Stimulated activated CD4-positive, alpha-beta T cell treated with anti-CD3 and anti-CD28 coated beads, TNF-alpha, amount 100 ng/mL, for 1 hour (primary cell): ENCODE measurements around the gene DEPDC4.
"Not testable (repeated sequence)": the region's sequence is repeated elsewhere in the genome, so short reads cannot be mapped to it uniquely, and the experiment has no call there.

Source experiments
- DNase-seq, 3 donors: peaks; one replicate each; pipeline ENCODE4 v3.0.0-alpha.2; 2020; ENCODE audit warnings: low read depth in 3 of 3, low spot score in 1 of 3

Gene DEPDC4

DNA sequence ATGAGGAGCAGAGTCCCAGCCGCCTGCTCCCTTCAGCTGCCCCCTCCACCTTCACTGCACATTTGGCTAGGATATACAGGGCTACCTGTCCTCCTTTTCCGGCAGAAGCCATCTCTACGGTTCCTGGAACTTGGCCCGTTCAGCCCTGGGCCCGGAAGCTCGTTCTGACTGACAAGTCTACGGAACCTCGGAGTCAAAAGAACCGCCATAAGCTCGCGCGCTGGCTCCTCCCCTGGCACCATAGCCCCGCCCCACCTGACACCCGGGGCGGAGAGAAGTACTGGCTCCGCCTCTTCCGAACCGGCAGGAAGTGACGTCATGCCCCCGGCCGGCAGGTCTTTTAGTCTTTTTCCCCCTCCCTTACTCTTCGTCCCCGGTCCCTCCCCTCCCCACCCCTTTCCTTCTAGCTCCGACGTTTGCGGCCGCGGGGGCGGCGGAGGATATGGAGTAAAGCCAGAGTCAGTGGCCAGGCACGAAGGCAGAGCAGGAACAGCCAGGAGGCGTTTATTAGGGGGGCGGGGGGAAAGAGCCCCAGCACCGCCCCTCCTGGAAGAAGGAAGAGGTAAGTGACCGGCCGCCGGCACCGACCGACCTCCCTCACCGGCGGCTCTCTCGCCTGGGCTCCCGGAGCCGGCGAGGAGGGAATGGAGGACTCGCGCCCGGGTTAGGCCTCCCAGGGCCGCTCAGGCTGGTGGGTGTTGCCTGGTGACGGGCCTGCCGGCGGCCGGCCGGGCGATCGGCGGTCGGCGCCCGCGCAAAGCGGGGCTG, at the start of gene DEPDC4, which contains the start of gene SCYL2:
Gene DEPDC4, minus strand, starts transcription at position 245 of the 768 bp plus-strand sequence. Its CDS starts 3 bp downstream, at position 242.
Gene SCYL2, plus strand, starts transcription at position 343 of the 768 bp plus-strand sequence. CDS start 15,794 bp downstream, outside the sequence.
- DNase-seq, result peak; percentile 84 to 90 (median 89)

- DNase-seq, result no peak
These were observed 44.4 kb upstream of the DEPDC4 start for GRCh38 chr12:100311317-100311716.

GRCh38 chr12:100308138-100308537, 41.3 kb upstream of the DEPDC4 start:
- DNase-seq, result not testable (repeated sequence)

DNA sequence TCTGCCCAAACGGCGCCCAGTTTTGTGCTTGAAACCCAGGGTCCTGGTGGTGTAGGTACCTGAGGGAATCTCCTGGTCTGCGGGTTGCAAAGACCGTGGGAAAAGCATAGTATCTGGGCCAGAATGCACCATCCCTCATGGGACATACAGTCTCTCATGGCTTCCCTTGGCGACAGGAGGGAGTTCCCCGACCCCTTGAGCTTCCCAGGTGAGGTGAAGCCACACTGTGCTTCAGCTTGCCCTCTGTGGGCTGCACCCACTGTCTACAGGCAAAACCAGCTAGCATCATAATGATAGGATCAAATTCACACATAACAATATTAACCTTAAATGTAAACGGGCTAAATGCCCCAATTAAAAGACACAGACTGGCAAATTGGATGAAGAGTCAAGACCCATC, 37.5 kb upstream of the DEPDC4 start:
- DNase-seq, result not testable (repeated sequence)

- no peak for DNase-seq
These were observed 37.0 kb upstream of the DEPDC4 start for GRCh38 chr12:100303831-100304230.

DNA sequence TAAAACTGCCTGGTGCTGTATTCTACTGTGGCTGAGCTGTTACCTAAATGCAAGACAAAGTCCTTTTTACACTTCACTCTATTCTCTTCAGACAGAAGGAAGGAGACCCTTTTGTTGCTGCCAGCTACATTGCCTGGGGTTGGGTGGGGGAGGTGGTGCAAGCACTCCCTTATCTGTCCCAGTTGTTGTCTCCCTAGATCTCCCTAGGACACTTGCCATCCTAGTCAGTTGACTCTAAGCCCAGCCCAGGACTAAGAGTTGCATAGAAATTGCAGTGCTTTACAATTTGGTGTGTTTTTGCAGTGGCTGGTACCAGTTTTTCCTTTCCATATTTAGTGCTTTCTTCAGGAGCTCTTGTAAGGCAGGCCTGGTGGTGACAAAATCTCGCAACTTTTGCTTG, 35.2 kb upstream of the DEPDC4 start:
- DNase-seq, result no peak

DNA sequence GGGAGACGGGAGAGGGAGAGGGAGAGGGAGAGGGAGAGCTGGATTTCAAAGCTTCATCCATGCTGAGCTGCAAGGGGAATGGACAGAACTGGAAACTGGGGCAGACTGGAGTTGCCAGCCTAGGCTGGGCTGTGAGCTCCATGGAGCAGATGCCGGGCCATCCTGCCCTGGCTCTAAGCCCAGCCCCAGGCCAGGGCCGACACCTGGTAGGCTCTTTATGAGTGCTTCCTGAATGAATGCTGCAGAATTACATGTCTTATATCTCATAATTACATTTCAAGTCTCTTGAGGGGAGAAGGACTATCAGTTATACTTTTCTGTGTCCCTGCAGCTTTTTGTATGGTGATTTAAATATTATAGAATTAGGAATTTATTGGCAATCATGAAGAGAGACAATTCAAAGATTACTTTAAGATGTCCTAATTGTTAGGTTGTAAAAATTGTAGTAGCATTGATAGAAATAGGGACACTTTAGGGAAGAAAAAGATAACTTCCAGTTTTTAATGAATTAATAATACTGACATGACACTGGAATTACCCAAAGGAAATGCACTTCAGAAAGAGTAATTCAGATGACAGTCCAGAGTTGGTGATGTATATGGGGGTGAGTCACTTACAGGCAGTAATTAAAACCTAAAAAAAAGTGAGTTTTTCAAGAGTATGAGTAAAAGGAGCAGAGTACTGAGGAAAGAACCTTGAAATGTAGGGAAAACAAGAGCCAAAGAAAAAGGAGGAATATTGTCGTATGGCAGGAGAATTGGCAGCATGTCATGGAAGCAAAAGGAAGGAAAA, 29.1 kb upstream of the DEPDC4 start:
- DNase-seq, result no peak

DNA sequence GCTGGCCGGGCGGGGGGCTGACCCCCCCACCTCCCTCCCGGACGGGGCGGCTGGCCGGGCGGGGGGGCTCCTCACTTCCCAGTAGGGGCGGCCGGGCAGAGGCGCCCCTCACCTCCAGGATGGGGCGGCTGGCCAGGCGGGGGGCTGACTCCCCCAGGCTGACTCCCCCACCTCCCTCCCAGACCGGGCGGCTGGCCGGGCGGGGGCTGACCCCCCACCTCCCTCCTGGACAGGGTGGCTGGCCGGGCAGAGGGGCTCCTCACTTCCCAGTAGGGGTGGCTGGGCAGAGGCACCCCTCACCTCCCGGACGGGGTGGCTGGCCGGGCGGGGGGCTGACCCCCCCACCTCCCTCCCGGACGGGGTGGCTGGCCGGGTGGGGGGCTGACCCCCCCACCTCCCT, 27.5 kb upstream of the DEPDC4 start:
- not testable (repeated sequence) for DNase-seq

DNA sequence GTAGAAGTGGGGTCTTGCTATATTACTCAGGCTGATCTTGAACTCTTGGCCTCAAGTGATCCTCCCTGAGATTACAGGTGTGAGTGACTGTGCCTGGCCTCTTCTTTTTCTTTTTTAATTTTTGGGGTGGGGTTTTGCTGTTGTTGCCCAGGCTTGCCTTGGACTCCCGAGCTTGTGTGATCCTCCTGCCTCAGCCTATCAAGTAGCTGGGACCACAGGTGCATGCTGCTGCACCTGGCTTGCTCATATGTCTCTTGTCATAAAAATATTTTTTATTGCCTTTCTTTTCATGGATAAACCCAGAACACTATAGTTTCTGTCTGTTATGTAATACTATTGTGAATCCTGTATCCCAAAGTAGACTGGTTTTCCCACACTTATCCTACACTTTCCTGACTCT, 26.1 kb upstream of the DEPDC4 start:
- no peak for DNase-seq

DNA sequence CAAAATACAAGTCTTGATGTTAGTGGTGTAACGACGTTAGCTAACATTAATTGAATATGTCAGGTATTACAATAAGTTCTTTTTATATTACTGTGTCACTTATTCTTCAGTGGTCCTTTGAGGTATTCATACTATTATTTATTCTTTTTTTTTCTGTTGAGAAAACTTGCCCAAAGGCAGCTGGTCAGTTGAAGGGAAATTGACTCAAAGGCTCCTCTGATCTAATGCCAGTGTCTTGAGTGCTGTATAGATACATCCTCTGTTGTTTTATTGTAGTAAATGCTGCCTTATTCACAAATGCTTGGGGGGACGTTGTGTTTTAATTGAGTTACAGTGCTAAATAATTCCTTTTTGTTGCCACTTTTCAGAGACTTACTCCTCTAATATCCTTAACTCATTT, 23.1 kb upstream of the DEPDC4 start:
- DNase-seq, result no peak

DNA sequence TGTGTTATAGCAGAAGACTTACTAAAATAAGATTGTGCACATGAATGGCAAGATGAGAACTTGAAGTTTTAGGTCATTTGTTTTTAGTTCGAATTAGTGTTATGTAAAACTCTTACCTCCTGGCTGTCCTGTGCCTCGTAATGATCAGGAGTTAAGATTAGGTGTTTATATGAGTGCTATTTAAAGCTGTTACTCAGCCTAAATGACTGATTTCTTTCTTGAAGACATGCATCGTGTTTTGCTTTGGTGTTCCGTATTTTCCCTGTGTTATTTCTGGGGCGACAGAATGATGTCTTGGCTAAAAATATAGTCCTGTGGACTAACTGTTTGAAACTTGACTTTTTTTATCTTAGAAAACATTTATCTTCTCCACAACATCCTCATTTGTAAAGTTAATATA, 22.2 kb upstream of the DEPDC4 start:
- DNase-seq, result no peak

DNA sequence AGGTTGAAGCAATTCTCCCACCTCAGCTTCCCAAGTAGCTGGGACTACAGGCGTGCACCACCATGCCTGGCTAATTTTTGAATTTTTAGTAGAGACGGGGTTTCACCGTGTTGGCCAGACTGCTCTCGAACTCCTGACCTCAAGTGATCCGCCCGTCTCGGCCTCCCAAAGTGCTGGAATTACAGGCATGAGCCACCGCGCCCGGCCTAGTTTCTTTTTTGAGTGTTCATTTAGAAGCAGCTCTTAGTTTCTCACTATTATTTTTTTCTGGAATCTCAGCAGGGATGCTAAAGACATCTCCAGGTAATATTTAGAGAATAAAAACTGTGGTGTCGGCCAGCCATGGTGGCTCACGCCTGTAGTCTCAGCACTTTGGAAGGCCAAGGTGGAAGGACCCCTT, 17.7 kb upstream of the DEPDC4 start:
- not testable (repeated sequence) for DNase-seq

GRCh38 chr12:100279607-100280244, 12.8 kb upstream of the DEPDC4 start:
- DNase-seq, result no peak

DNA sequence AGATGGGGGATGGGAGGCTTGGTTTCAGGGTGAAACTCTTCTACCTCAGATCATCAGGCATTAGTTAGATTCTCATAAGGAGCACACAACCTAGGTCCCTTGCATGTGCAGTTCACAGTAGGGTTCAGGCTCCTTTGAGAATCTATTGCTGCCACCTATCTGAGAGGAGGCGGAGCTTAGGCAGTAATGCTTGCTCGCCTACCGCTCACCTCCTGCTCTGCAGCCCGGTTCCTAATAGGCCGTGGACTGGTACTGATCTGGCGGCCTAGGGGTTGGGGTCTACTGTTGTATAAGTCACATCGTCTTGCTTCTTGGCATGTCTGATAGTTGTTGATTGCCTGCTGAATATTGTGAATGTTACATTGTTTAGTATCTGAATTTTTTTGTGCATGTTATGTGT, 12.3 kb upstream of the DEPDC4 start:
- no peak for DNase-seq

GRCh38 chr12:100274291-100274690, 7.4 kb upstream of the DEPDC4 start:
- DNase-seq, result no peak

DNA sequence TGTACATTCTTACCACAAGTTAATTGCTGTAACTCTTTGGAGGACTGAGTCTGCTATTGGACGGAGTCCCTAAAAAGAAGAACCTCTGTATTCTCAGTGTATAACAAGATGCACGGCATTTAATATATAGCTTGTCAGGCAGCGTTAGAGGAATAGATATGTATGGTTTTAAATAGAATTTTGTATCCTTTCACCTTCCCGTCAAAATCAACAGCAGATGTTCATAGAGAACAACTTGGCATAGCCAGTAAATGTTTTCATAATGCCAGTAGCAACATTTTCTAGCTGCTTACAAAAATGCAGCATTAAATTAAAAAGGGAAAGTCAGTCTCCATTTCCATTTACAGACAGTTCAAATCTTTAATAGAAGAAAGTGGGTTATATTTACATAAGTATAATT, 6.9 kb upstream of the DEPDC4 start:
- DNase-seq, result no peak

GRCh38 chr12:100268835-100269564, 2.1 kb upstream of the DEPDC4 start:
- DNase-seq, result no peak

DNA sequence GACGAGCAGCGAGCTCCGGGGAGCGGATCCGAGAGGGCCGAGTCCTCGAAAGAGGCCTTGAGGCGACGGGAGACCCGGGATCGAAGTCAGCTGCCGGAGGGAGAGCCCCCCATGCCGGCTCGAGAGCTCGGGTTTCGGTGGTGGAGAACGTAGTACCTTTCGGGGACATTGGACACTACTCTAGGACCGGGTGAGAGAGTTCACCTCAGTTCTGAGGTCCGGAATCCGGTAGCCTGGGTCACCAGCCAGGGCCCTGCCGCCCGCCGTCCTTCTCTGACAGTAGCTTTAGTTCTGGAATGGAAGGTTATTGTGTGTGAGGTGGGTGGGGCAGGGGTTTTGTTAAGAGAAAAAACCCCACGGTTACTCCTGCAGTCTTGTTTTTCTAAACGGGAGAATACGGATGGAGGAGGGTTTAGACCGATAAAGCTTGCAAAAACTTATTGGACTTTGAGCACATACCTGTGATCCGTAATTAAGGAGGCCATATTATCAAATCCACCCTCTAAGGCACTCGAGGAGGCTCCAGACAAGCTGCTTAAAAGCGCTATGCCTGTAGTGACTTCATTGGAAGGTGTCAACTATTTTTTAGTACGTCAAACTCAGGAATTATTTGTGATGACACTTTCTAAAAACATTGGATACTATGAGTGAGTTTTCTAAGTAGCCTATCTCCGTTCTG, 863 bp upstream of the DEPDC4 start:
- no peak for DNase-seq

GRCh38 chr12:100266585-100266834, 369 bp downstream of the DEPDC4 start:
- DNase-seq, result peak in 2 of 3 donors; percentile 76 to 94

- DNase-seq, result no peak
These were observed 921 bp downstream of the DEPDC4 start for GRCh38 chr12:100265732-100266584.
